HAP-1 (cell line): ENCODE measurements around the gene TDRKH.
"Not testable (repeated sequence)": the region's sequence is repeated elsewhere in the genome, so short reads cannot be mapped to it uniquely, and the experiment has no call there.

Experiments used
- DNase-seq, 2 experiments: peaks; one replicate each; pipeline ENCODE4 v3.0.0-alpha.2; 2016 to 2020; ENCODE audit warnings: low spot score in 2 of 2
- H3K27me3 ChIP-seq: fragments of 250-450 bp; sonication (Bioruptor Pico); 2 replicates; pipeline ENCODE4 v1.5.1; 2020; ENCODE audit warnings: low read depth, mild to moderate bottlenecking, moderate library complexity
- H3K36me3 ChIP-seq: fragments of 250-450 bp; sonication (Bioruptor Pico); replicated peaks from 2 replicates; pipeline ENCODE4 v1.5.1; 2020; ENCODE audit warnings: mild to moderate bottlenecking
- H3K4me1 ChIP-seq: fragments of 250-450 bp; sonication (Bioruptor Pico); 2 replicates; pipeline ENCODE4 v1.5.1; 2020; ENCODE audit warnings: mild to moderate bottlenecking
- H3K4me3 ChIP-seq: fragments of 250-450 bp; sonication (Bioruptor Pico); 2 replicates; pipeline ENCODE4 v1.5.1; 2020; ENCODE audit warnings: mild to moderate bottlenecking, moderate library complexity
- H3K9me3 ChIP-seq: fragments of 250-450 bp; sonication (Bioruptor Pico); 2 replicates; pipeline ENCODE4 v1.5.1; 2020; ENCODE audit warnings: mild to moderate bottlenecking, moderate library complexity
- in situ Hi-C: fragments of 300-500 bp; cut with MboI; formaldehyde crosslinking; loops from 3 replicates; pipeline ENCODE4 v1.14.3; 2020; ENCODE audit warnings: low sequenced_read_pairs, inconsistent platforms, mixed read lengths

The TDRKH gene

GRCh38 chr1:151780736-151781135 lies 9.6 kb downstream of the TDRKH start:
- DNase-seq, H3K27me3 ChIP-seq, H3K4me3 ChIP-seq, H3K9me3 ChIP-seq, H3K4me1 ChIP-seq, in situ Hi-C loops, H3K36me3 ChIP-seq: not testable (repeated sequence)

GRCh38 chr1:151779852-151780251 lies 10.4 kb downstream of the TDRKH start:
- in situ Hi-C loops, result no loop called here
- no peak for DNase-seq

GRCh38 chr1:151777317-151777716 lies 13.0 kb downstream of the TDRKH start:
- in situ Hi-C loops, result no loop called here
- DNase-seq, result no peak
- H3K4me1 ChIP-seq, result no peaks in the 10 kb centered on the region
- H3K27me3 ChIP-seq, result no peaks in the 10 kb centered on the region
- H3K9me3 ChIP-seq, result no peaks in the 10 kb centered on the region
- no peak overlapping the region for H3K4me3 ChIP-seq
- peaks cover 5% of the 10 kb centered on the region; the same call in 1 of the 2 replicates for H3K36me3 ChIP-seq

More at GRCh38 chr1:151779852-151780251, 10.4 kb downstream of the TDRKH start:
- peaks cover 5% of the 10 kb centered on the region; the same call in 1 of the 2 replicates for H3K36me3 ChIP-seq
- H3K4me1 ChIP-seq, result no peaks in the 10 kb centered on the region
- no peaks in the 10 kb centered on the region for H3K27me3 ChIP-seq
- H3K4me3 ChIP-seq, result no peak overlapping the region
- H3K9me3 ChIP-seq, result no peaks in the 10 kb centered on the region

GRCh38 chr1:151776665-151777062 lies 13.6 kb downstream of the TDRKH start:
- Histone ChIP-seq H3K4me3 (no peak overlapping the region), H3K9me3 (no peaks in the 10 kb centered on the region), H3K27me3 (no peaks in the 10 kb centered on the region), H3K36me3 (peaks cover 5% of the 10 kb centered on the region; the same call in 1 of the 2 replicates), H3K4me1 (no peaks in the 10 kb centered on the region)
- in situ Hi-C loops, result no loop called here
- DNase-seq, result no peak

GRCh38 chr1:151775894-151776664 lies 14.2 kb downstream of the TDRKH start:
- Histone ChIP-seq H3K27me3 (no peaks in the 10 kb centered on the region), H3K36me3 (peaks cover 5% of the 10 kb centered on the region; the same call in 1 of the 2 replicates), H3K4me3 (no peak overlapping the region), H3K4me1 (no peaks in the 10 kb centered on the region), H3K9me3 (no peaks in the 10 kb centered on the region)
- no peak for DNase-seq
- in situ Hi-C loops, result no loop called here

GRCh38 chr1:151774256-151774922 lies 15.9 kb downstream of the TDRKH start:
- Histone ChIP-seq H3K4me3 (no peak overlapping the region), H3K36me3 (peaks cover 5% of the 10 kb centered on the region; the same call in 1 of the 2 replicates), H3K9me3 (no peaks in the 10 kb centered on the region), H3K4me1 (no peaks in the 10 kb centered on the region), H3K27me3 (no peaks in the 10 kb centered on the region)
- no peak for DNase-seq
- in situ Hi-C loops, result no loop called here

GRCh38 chr1:151773702-151774101 lies 16.6 kb downstream of the TDRKH start:
- Histone ChIP-seq H3K36me3 (peaks cover 5% of the 10 kb centered on the region; the same call in 1 of the 2 replicates), H3K9me3 (no peaks in the 10 kb centered on the region), H3K27me3 (no peaks in the 10 kb centered on the region), H3K4me1 (no peaks in the 10 kb centered on the region), H3K4me3 (no peak overlapping the region)
- in situ Hi-C loops, result no loop called here
- no peak for DNase-seq

- in situ Hi-C loops, H3K36me3 ChIP-seq, DNase-seq, H3K9me3 ChIP-seq, H3K27me3 ChIP-seq, H3K4me1 ChIP-seq, H3K4me3 ChIP-seq: not testable (repeated sequence)
Measured at GRCh38 chr1:151769270-151769669, 21.0 kb downstream of the TDRKH start.

- H3K36me3 ChIP-seq, H3K4me3 ChIP-seq, H3K27me3 ChIP-seq, H3K9me3 ChIP-seq, in situ Hi-C loops, H3K4me1 ChIP-seq, DNase-seq: not testable (repeated sequence)
Measured at GRCh38 chr1:151768351-151769066, 21.8 kb downstream of the TDRKH start.

- DNase-seq, result no peak
- Histone ChIP-seq H3K4me1 (peaks cover 8% of the 10 kb centered on the region), H3K4me3 (peak overlapping the region; percentile 93), H3K9me3 (no peaks in the 10 kb centered on the region), H3K36me3 (peaks cover 27% of the 10 kb centered on the region), H3K27me3 (no peaks in the 10 kb centered on the region)
- in situ Hi-C loops, result no loop called here
Measured at GRCh38 chr1:151763990-151764389, 26.3 kb downstream of the TDRKH start.

GRCh38 chr1:151762941-151763921 lies 27.1 kb downstream of the TDRKH start, which contains the start of gene MRPL9:
Gene MRPL9 (minus strand): TSS chr1:151763496. CDS start chr1:151763479, 17 bp downstream.
- Histone ChIP-seq H3K4me1 (peaks cover 8% of the 10 kb centered on the region), H3K4me3 (peak within 1 kb of the TSS; percentile 93), H3K36me3 (peaks cover 27% of the 10 kb centered on the region), H3K9me3 (no peaks in the 10 kb centered on the region), H3K27me3 (no peaks in the 10 kb centered on the region)
- in situ Hi-C loops, result no loop called here
- peak; percentile 76 to 90 for DNase-seq

GRCh38 chr1:151760597-151761385 lies 29.5 kb downstream of the TDRKH start:
- Histone ChIP-seq H3K9me3 (no peaks in the 10 kb centered on the region), H3K27me3 (no peaks in the 10 kb centered on the region), H3K36me3 (peaks cover 37% of the 10 kb centered on the region), H3K4me1 (peaks cover 8% of the 10 kb centered on the region), H3K4me3 (no peak overlapping the region)
- in situ Hi-C loops, result no loop called here
- no peak for DNase-seq
